NCI-H526 (cell line): ENCODE measurements around the gene CGA.

Experiments used
- DNase-seq, 2 experiments: peaks; one replicate each; lab custom pipeline; 2025; lab: John Stamatoyannopoulos, UW

CGA gene

GRCh38 chr6:87088076-87088475, 6.8 kb downstream of the CGA start:
- no peak for DNase-seq

GRCh38 chr6:87082160-87082721, 12.7 kb downstream of the CGA start:
- no peak for DNase-seq

- DNase-seq, result peak; percentile 44 to 83
Observed at GRCh38 chr6:87078983-87079616, 15.8 kb downstream of the CGA start.

GRCh38 chr6:87075168-87075567, 19.7 kb downstream of the CGA start:
- no peak for DNase-seq

- no peak for DNase-seq
Observed at GRCh38 chr6:87074101-87074621, 20.7 kb downstream of the CGA start.

- no peak for DNase-seq
Observed at GRCh38 chr6:87071683-87072082, 23.2 kb downstream of the CGA start.

GRCh38 chr6:87070741-87071140, 24.2 kb downstream of the CGA start:
- no peak for DNase-seq

- no peak for DNase-seq
Observed at GRCh38 chr6:87068795-87069194, 26.1 kb downstream of the CGA start.

- DNase-seq, result peak; percentile 53 to 78
Observed at GRCh38 chr6:87066449-87067333, 28.2 kb downstream of the CGA start.

- no peak for DNase-seq
Observed at GRCh38 chr6:87065117-87065516, 29.8 kb downstream of the CGA start.

- no peak for DNase-seq
Observed at GRCh38 chr6:87059943-87060342, 35.0 kb downstream of the CGA start.

- DNase-seq, result no peak
Observed at GRCh38 chr6:87054143-87054833, 40.6 kb downstream of the CGA start.

- DNase-seq, result no peak
Observed at GRCh38 chr6:87053312-87053711, 41.6 kb downstream of the CGA start.

- no peak for DNase-seq
Observed at GRCh38 chr6:87049779-87050178, 45.1 kb downstream of the CGA start.

GRCh38 chr6:87045521-87046075, 49.3 kb downstream of the CGA start:
- no peak for DNase-seq

GRCh38 chr6:87040729-87041128, 54.2 kb downstream of the CGA start:
- no peak for DNase-seq
